ENCODE measurements around the gene ABHD2. TPM values are rescaled to one million over a fixed set of nuclear protein-coding genes. Genes with fewer than 3 reads are reported as not detected.

ABHD2 gene
- total and polyA plus RNA-seq, 5 donors from 2014 or later, result 18.7 to 67.8 (median 21.3) TPM

Other genes with a start within 250 kb of the ABHD2 start
- 251 TPM for gene HAPLN3, start 192.9 kb upstream of the ABHD2 start, total RNA-seq
- 100 to 1,000 TPM in 1 of 4 donors, 10 to 100 TPM in 3; 76.8 to 108 (median 93.3) TPM for gene HAPLN3, start 192.9 kb upstream of the ABHD2 start, polyA plus RNA-seq
- gene MFGE8, start 175.1 kb upstream of the ABHD2 start, total RNA-seq, result 149 TPM
- 10 to 100 TPM; 14.0 to 15.4 (median 14.4) TPM for gene MFGE8, start 175.1 kb upstream of the ABHD2 start, polyA plus RNA-seq
- gene RLBP1, start 133.1 kb downstream of the ABHD2 start, total RNA-seq, result not detected
- not detected for gene RLBP1, start 133.1 kb downstream of the ABHD2 start, polyA plus RNA-seq
- 16.8 TPM for gene FANCI, start 155.5 kb downstream of the ABHD2 start, total RNA-seq
- gene FANCI, start 155.5 kb downstream of the ABHD2 start, polyA plus RNA-seq, result 10 to 100 TPM in 2 of 4 donors, 1 to 10 TPM in 2; 7.8 to 15.9 (median 11.1) TPM
- 157 TPM for gene POLG, start 246.4 kb downstream of the ABHD2 start, total RNA-seq
- 10 to 100 TPM; 31.2 to 38.3 (median 33.7) TPM for gene POLG, start 246.4 kb downstream of the ABHD2 start, polyA plus RNA-seq

Measured in CD4-positive, CD25-positive, alpha-beta regulatory T cell (primary cell).